Mesangial cell (primary cell): ENCODE results near the gene AKAP4. TPM values are rescaled to one million over a fixed set of nuclear protein-coding genes. Genes with fewer than 3 reads are reported as not detected.

Source experiments
- total RNA-seq: library from RNA; depleted of rRNA; stranded (reverse); fragments of >200 nt; gene quantifications from 2 replicates; pipeline ENCODE4 v1.2.3, GENCODE V29; 2015

AKAP4 gene, protein sequence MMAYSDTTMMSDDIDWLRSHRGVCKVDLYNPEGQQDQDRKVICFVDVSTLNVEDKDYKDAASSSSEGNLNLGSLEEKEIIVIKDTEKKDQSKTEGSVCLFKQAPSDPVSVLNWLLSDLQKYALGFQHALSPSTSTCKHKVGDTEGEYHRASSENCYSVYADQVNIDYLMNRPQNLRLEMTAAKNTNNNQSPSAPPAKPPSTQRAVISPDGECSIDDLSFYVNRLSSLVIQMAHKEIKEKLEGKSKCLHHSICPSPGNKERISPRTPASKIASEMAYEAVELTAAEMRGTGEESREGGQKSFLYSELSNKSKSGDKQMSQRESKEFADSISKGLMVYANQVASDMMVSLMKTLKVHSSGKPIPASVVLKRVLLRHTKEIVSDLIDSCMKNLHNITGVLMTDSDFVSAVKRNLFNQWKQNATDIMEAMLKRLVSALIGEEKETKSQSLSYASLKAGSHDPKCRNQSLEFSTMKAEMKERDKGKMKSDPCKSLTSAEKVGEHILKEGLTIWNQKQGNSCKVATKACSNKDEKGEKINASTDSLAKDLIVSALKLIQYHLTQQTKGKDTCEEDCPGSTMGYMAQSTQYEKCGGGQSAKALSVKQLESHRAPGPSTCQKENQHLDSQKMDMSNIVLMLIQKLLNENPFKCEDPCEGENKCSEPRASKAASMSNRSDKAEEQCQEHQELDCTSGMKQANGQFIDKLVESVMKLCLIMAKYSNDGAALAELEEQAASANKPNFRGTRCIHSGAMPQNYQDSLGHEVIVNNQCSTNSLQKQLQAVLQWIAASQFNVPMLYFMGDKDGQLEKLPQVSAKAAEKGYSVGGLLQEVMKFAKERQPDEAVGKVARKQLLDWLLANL
- not detected in 2 replicates for total RNA-seq

DNA sequence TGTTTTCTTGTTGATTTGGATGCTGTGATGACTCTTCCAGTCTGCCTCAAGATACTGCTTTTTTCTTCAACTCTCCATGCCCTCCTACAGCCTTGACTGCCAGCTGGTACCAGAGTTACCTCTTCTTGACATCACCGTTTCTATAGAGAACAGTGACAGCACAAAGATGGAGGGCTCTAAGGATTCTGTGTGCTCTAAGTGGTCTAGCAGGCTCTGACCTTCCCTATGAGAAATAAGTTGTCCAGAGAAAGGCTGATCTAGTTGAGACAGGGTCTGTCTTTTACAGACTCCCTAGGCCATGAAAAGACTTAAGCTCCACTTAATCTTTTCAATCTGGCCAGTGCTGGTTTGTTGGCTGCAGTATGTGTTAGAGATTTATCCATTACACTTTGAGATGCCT lies at the start of gene AKAP4:
AKAP4 (minus strand) TSS at position 101 of the 400 bp plus-strand sequence. CDS start 118 bp downstream, outside the sequence.

DNA sequence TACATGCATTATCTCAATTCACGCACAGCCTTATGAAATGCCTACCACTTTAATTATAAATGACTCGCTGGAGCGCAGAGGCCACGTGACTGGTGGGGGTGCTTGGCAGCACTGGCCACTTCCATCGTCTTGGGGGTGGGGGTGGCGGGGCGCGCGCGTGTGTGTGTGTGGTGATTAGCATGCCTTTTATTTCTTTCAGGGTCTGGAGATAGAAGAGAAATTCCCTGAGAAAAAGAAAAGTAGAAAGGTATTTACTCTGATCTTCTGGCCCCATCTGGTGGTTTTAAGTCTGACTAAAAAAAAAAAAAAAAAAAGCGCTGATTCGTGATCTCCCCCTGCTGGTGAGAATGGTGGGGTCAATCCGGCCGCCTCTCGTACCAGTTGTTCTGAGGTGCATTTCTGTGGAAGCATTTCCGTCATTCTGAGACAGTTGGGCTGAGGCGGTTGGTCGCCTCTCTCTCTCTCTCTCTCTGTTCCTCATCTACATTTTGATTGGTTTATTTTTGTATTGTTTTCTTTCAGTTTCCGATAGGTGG lies 3.6 kb upstream of the AKAP4 start, which contains the start of gene CCNB3:
CCNB3 (plus strand) TSS at position 402 of the 536 bp plus-strand sequence. CDS start 80,399 bp downstream, outside the sequence.

Other genes starting within 250 kb of the AKAP4 start
- under 0.01 and 0.13 TPM in 2 replicates for gene CCNB3, start 3.8 kb upstream of the AKAP4 start, total RNA-seq